HepG2 (cell line): ENCODE measurements around the gene SLC38A3.

Experiments
- FOXP1 ChIP-seq, 2 experiments: fragments of 450-650 bp in 1 of 2; IDR thresholded peaks; 2 replicates each; pipeline ENCODE4 v1.6.1; 2017 to 2018; ENCODE audit warnings: antibody characterized with exemption in 1 of 2
- SETDB1 ChIP-seq: sonication (generic); formaldehyde crosslinking; IDR thresholded peaks from 2 replicates; pipeline ENCODE4 v1.5.1; 2020; ENCODE audit warnings: missing genetic modification reagents, mild to moderate bottlenecking, borderline replicate concordance
- TBX2 ChIP-seq: sonication (generic); formaldehyde crosslinking; IDR thresholded peaks from 2 replicates; pipeline ENCODE4 v1.5.0; 2020; ENCODE audit warnings: missing genetic modification reagents, mild to moderate bottlenecking, borderline replicate concordance

DNA sequence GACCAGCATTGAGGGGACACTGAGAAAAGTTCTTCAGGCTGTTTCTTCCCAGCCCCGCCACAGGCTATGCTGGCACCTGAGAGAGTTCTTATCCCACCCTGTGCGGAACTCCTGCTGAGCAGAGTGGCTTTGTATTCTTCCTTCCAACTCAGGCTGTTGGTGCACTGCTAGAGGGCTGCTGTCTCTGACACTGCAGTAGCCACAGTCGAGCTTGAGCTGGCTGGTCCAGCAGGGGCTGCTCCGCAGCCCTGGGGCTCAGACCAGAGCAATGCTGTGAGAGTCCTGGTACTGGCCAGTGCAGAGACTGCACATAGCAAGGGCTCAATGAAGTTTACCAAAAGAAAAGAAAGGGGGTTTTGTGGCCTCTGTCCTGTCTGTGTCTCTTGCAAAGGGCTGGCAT is 34.6 kb downstream of the SLC38A3 start:
- no peak for TF ChIP-seq TBX2 (CRISPR knock-in tag)
- no peak for TF ChIP-seq FOXP1 (IDR thresholded peaks at IDR 0.05)
- no peak for TF ChIP-seq FOXP1 (CRISPR knock-in tag; IDR thresholded peaks at IDR 0.05)
- TF ChIP-seq SETDB1 = no peak
